ENCODE measurements around the gene CEMIP.

DNA sequence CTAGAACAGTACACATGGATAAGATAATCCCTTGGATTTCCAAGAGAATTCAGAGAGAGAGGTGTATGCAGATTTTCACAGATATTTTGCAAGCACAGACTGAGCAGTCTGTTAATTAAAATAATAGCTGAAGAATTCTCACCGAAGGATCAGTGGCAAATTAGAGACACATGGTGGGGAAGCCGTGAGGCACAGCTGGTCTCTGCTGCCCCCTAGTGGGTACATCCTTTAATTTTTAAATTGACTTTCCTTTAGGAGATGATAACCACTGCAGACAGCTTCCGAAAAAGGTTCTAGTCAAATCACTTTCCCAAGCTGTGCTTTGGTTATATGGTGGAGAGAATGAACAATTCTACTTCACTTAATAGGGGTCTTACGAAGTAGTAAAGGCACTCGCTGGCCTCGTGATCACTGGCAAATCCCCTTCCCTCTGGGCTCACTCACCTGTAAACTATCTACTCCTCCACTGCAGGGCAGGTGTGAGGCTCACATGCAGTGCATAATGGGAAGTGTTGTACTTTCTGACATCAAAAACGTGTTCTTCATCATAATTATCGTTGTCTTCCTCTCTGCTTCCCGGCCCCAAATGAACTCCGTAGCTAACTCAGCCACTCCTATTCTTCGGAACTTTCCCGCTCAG is 191.0 kb downstream of the CEMIP start:
- TF ChIP-seq, protein P1, sequence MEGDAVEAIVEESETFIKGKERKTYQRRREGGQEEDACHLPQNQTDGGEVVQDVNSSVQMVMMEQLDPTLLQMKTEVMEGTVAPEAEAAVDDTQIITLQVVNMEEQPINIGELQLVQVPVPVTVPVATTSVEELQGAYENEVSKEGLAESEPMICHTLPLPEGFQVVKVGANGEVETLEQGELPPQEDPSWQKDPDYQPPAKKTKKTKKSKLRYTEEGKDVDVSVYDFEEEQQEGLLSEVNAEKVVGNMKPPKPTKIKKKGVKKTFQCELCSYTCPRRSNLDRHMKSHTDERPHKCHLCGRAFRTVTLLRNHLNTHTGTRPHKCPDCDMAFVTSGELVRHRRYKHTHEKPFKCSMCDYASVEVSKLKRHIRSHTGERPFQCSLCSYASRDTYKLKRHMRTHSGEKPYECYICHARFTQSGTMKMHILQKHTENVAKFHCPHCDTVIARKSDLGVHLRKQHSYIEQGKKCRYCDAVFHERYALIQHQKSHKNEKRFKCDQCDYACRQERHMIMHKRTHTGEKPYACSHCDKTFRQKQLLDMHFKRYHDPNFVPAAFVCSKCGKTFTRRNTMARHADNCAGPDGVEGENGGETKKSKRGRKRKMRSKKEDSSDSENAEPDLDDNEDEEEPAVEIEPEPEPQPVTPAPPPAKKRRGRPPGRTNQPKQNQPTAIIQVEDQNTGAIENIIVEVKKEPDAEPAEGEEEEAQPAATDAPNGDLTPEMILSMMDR (IDR thresholded peaks at IDR 0.05), result peak; percentile 76 to 88 (median 86)
- TF ChIP-seq POLR2A (IDR thresholded peaks at IDR 0.05; ENCODE audit: low read depth) (no peak), EP300 (IDR thresholded peaks at IDR 0.05) (no peak), POLR2AphosphoS5 (IDR thresholded peaks at IDR 0.05) (no peak)
